HG02571 (cell line): ENCODE results near the gene PFDN4.

Source experiments
- ATAC-seq: cut with Tn5 transposase; IDR thresholded peaks from one replicate; pipeline ENCODE4 v1.9.1; 2021; ENCODE audit warnings: mild to moderate bottlenecking, moderate library complexity; ENCODE audit not compliant: unreplicated experiment

The PFDN4 gene, protein sequence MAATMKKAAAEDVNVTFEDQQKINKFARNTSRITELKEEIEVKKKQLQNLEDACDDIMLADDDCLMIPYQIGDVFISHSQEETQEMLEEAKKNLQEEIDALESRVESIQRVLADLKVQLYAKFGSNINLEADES

DNA sequence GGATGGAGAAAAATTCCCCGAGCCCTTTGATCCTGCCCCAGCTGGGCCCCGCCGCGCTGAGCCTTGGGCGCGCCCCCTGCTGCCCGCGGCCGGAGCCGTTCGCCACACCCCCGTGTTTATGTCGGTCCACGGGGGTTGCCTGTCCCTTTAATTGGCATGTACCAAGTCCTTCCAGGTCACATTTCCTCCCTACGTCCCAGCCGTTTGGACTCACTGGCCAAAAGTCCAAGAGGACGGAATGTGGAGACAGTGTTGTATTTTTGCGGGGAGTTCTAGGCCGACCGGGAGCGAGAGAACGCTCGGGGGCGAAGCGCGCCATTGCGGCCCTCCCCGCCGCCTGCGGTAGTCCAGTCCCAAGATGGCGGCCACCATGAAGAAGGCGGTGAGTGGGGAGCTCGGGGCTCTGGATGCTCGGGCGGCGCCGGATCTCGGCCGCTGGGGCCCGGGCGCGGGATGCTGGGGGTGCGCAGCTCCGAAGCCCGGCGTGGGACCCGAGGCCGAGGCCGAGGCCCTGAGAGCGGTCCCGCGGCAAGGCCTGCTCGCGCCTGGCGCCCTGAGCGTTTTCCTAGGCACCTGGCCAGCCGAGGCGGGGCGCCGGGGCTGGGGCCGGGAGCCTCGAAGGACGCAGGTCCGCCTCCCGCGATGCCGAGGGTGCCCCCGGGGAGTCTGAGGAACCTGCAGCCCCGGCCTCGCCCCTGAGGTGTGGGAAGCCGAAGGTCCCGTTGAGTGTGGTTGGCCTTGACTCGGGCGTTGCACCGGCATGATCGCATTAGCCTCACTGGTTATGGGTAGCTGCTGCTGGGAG is at the start of gene PFDN4:
Gene PFDN4 (plus strand): TSS at position 345 of the 805 bp plus-strand sequence. CDS start 14 bp downstream, at position 359.
- ATAC-seq, result peak; percentile 96

- no peak for ATAC-seq
Observed at GRCh38 chr20:54158226-54158625, 49.7 kb upstream of the PFDN4 start.

GRCh38 chr20:54158856-54159418 is 49.0 kb upstream of the PFDN4 start:
- no peak for ATAC-seq

DNA sequence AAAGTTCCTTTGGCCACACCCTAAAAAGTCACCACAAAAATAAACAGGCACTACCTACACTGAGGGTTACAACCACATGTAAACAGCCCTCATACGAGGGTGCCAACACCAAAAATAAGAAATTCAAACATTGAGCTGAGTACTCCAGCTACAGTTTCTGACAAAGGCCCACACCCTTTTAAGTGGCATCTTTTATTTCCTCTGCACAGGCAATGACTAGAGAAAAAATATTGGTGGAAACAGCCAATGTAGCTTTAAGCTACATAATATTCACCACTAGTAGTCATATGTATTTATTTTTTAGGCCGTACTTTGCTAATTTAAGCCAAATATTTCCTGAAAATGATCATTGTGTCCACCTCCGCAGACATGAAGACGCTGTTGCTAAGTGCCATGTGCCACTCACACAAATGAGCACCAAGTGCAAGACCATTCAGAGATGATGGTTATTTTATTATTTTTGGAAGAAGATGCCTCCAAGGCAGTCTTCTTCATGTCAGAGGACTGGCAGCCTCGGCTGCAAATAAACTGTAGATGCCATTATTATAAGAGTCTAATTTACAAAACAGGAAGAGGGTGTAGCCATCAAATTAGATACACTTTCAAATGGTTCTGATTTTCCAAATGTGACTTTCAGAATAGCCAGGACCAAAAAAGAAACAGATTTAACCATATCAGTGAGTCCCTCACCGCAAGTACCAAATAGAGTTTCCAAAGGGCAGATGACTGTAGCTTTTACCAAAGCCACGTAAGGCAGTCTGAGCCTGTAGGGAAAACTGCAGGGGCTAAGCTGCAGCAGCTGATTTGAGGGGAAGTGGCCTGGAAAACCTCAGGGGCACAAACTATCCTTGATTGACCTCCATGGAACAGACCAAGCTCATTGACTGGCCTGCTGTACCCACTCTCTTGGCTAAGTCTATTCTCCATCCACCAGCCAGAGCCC is 47.6 kb upstream of the PFDN4 start:
- no peak for ATAC-seq

DNA sequence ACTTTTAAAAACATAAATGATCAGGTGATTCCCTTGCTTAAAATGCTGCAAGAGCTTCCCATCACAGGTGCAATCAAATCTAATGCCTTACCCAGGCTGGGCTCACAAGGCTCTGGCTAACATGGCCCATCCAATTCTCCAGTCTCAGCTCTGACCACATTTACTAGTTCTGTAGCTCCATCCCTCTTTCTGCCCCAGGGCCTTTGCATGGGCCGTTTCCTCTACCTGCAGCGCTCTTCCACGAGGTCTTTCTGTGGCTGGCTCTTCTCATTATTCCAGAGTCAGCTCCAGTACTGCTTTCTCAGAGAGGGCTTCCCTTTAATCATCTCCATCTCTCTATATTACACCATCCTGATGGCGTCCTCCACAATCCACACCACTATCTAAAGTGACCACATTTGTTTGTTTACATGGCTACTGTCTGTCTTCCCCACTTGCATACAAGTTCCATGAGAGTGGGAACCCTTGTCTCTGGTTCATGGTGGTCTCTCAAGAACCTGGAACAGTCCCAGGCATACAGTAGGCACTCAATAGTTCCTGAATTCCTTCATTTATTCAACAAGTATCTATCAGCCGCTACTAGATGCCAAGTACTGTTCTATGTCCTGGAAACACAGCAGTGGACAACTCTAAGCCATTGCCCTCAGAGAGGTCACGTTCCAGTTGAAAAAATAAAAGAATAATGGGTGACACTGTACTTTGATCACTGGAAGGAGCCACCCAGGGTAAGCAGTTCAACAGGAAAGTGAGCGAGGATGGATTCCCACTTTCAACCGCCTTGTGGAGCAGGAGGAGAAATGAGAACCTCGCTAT is 46.7 kb upstream of the PFDN4 start:
- ATAC-seq, result no peak

GRCh38 chr20:54161821-54162149 is 46.1 kb upstream of the PFDN4 start:
- no peak for ATAC-seq

- ATAC-seq, result no peak
Observed at GRCh38 chr20:54162378-54163009, 45.4 kb upstream of the PFDN4 start.

GRCh38 chr20:54163402-54163801 is 44.5 kb upstream of the PFDN4 start:
- ATAC-seq, result no peak

DNA sequence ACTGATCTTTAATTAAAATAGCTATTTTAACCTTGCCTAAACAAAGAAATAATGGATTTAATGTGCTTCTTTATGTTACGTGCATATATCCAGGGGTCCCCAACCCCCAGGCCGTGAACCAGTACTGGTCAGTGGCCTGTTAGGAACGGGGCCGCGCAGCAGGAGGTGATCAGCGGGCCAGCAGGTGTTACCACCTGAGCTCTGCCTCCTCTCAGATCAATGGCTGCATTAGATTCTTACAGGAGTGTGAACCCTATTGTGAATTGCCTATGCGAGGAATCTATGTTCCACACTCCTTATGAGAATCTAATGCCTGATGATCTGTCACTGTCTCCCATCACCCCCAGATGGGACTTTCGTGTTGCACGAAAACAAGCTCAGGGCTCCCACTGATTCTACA is 42.9 kb upstream of the PFDN4 start:
- no peak for ATAC-seq

- no peak for ATAC-seq
Observed at GRCh38 chr20:54165803-54166202, 42.1 kb upstream of the PFDN4 start.

DNA sequence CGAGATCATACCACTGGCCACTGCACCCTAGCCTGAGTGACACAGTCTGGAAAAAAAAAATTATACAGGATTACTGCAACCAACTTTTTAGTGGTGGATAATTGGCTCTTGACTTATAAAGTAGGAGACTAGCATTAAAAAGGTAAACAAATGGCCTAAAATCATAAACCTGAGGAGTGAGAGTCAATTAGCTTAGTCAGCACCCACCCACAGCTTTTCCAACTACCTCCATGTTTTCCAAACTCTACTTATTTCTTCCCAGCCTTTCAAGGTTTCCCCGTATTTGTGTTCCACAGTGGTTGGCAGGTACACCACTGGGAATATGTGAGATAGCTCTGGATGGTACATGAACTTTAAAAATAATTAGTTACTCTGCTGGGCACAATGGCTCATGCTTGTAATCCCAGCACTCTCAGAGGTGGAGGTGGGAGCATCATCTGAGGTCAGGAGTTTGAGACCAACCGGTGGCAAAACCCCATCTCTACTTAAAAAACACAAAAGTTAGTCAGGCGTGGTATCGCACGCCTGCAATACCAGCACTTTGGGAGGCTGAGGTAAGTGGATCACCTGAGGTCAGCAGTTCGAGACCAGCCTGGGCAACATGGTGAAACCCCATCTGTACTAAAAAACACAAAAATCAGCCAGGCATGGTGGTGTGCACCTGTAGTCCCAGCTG is 40.8 kb upstream of the PFDN4 start:
- no peak for ATAC-seq

GRCh38 chr20:54167909-54168872 is 39.7 kb upstream of the PFDN4 start:
- no peak for ATAC-seq

DNA sequence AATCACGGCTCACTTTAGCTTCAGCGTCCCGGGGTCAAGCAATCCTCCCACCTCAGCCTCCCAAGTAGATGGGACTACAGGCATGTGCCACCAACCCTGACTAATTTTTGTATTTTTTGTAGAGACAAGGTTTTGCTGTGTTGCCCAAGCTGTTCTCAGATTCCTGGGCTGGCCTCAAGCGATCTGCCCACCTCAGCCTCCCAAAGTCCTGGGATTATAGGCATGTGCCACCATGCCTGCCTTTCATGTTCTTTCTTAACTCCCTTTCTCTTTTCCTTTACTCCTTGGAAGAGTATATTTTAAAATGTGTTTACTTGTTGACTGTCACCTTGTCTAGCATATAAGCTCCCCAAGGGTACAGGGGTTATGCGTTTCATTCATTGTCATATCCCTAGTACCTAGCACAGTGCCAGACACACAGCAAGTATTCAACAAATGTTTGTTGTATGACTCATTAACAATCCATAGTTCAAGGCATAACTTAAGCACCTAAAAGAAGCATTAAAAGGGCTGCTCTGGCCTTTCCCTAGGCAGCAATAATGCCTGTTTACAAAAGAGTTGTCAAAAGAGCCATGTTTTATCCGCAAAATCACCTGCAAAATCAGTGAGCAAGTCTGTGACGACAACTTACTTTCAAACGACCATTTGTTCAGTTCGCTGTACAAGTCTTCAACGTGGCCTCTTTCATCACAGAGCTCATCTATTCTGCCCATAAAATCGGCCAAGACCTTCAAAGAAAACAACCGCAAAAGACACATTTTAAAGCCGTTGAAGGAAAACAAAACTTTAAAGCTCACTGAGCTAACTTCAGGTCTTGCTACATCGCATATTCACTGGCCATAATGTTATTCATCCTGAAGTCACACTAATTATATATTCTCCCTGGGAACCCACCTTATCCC is 38.7 kb upstream of the PFDN4 start:
- ATAC-seq, result no peak

DNA sequence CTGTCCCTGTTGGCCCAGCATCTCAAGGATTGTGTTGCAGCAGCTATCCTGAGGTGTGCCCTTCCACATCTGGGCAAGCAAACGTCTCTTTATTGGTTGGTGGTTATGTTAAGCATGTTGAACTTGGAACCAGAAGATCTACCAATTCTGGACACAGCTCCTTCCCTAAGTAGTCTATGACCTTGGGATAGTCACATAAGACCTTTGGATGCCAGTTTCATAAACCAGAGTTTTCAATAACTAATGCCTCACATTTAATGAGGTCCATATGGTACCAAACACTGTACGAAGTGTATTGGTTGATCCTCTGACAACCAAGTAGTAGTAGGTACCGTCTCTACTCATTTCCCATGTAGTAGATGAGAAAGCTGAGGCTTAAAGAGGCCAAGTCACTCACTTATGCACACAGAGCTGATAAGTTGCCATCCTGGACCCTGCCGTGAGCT is 37.8 kb upstream of the PFDN4 start:
- ATAC-seq, result no peak

DNA sequence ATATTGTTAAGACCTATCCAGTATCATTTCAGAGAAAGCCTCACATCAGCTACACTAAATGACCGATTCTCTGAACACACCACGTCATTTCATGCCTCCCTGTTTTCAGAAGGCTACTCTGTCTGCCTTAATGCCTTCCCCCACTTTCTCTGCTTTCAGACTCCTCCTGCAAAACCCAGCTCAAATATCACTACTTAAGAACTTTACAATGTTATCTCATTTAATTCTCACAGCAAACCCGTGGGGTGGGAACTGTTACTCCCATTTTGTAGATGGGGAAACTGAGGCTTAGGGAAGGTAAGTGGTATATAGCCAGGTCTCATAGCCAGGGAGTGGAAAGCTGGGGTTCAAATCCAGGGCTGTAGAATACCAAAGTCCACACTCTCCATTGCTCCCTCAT is 36.9 kb upstream of the PFDN4 start:
- no peak for ATAC-seq

DNA sequence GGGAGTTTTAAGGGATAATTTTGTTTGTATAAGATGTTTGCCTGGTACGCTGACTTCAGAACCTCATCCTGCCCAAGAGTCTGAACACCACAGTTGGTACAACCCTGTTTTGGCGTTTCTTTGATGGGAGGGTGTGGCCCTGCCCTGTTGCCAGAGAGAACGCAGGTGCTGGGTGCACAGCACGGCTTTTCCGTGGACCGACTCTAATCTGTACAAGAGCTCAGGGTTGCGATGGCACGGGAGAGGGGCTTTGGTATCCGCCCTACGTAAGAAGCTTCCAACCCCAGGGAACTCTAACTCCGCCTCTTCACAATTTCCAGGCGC is 35.4 kb upstream of the PFDN4 start:
- no peak for ATAC-seq

GRCh38 chr20:54172856-54173652 is 34.8 kb upstream of the PFDN4 start:
- no peak for ATAC-seq
